Cardiac muscle cell (in vitro differentiated cells and primary cell): ENCODE results near the gene ADGRB2. TPM values are rescaled to one million over a fixed set of nuclear protein-coding genes. Genes with fewer than 3 reads are reported as not detected.

Experiments used
- DNase-seq, 2 donors: peaks; one replicate each; pipeline versions ENCODE4 v3.0.0 to v3.0.0-alpha.2; 2010 to 2017; ENCODE audit warnings: low read depth in 1 of 2, low spot score in 1 of 2
- H3K27ac ChIP-seq: fragments of 200-600 bp; sonication (generic); 2 replicates; pipeline ENCODE4 v1.5.1; 2016
- H3K27me3 ChIP-seq: fragments of 200-600 bp; sonication (generic); 2 replicates; pipeline ENCODE4 v1.6.0; 2016; ENCODE audit warnings: control low read depth
- H3K36me3 ChIP-seq: fragments of 200-600 bp; sonication (generic); 2 replicates; pipeline ENCODE4 v1.5.1; 2016; ENCODE audit warnings: control low read depth
- H3K4me1 ChIP-seq: fragments of 200-600 bp; sonication (generic); 2 replicates; pipeline ENCODE4 v1.8.1; 2017; ENCODE audit warnings: low read depth, mild to moderate bottlenecking, mixed run types
- H3K4me3 ChIP-seq: fragments of 200-600 bp; sonication (generic); 2 replicates; pipeline ENCODE4 v1.5.1; 2016; ENCODE audit warnings: mild to moderate bottlenecking
- H3K9me3 ChIP-seq: fragments of 200-600 bp; sonication (generic); 2 replicates; pipeline ENCODE4 v1.5.1; 2017; ENCODE audit warnings: low read depth, mild to moderate bottlenecking, control low read depth
- CTCF ChIP-seq: IDR thresholded peaks from 2 replicates; pipeline ENCODE4 v1.5.1; 2012; ENCODE audit warnings: low read depth, mild to moderate bottlenecking, low read length
- polyA plus RNA-seq: library from polyadenylated mRNA; unstranded; fragments of >200 nt; fragmentation: Nextera tagmentation; extraction: Ambion mirVana; gene quantifications from 2 replicates; pipeline ENCODE4 v1.2.1, GENCODE V29; 2016
- total RNA-seq: library from RNA; depleted of rRNA; stranded (reverse); fragments of >200 nt; gene quantifications from 2 replicates; pipeline ENCODE4 v1.2.3, GENCODE V29; 2016

The ADGRB2 gene
- total and polyA plus RNA-seq, 2 experiments from 2014 or later, result 95.0 to 309 TPM

- Histone ChIP-seq H3K9me3 (no peaks in the 10 kb centered on the region), H3K27ac (no peak overlapping the region), H3K4me1 (peaks cover 17% of the 10 kb centered on the region), H3K36me3 (no peaks in the 10 kb centered on the region), H3K4me3 (no peak overlapping the region), H3K27me3 (no peaks in the 10 kb centered on the region)
- no peak for TF ChIP-seq CTCF
- no peak for DNase-seq
These were observed 22.4 kb upstream of the ADGRB2 start for GRCh38 chr1:31786366-31787060.

GRCh38 chr1:31785947-31786290 lies 21.8 kb upstream of the ADGRB2 start:
- no peak for DNase-seq
- Histone ChIP-seq H3K4me1 (peaks cover 23% of the 10 kb centered on the region), H3K36me3 (no peaks in the 10 kb centered on the region), H3K27ac (no peak overlapping the region), H3K9me3 (no peaks in the 10 kb centered on the region), H3K27me3 (no peaks in the 10 kb centered on the region), H3K4me3 (no peak overlapping the region)
- TF ChIP-seq CTCF, result no peak

DNA sequence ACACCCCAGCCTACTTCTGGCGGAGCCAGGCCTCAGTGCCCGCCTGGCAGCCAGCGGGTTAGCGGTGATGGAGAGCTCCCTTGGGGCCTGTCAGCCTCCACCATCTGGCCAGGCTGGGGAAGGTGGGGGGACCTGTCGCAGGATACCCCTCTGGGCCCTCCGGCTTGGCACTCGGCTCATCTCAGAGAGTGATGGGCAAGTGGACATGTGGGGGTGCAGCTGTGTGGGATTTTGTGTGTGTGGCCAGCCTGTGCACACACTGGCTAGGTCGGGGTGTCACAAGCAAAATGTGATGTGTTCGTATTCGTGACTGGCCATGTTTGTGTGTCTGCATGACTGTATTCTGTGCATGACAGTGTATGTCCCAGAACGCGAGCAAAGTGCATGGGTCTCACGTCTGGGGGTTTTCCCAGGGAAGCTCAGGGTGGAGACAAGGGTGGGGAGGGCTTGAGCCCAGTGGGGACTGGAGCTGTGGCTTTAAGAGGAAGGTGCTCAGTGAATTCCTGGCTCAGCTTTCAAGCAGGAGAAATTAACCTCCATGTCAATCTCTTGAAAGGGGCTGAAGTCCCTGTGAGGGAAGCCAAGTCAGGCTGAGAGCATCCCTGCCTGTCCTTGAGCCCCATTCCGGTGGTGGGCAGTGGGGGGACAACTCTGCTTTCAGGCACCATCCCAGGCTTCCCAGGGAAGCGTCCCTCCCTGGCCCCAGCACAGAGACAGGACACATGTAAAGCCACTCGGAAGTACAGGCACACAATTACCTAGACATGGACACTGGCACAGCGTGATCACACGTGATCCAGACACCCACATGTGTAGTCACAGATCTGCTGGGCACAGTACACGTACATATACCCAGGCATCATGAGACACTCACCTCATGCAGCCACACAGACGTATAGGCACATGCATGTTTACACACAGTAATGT lies 21.1 kb upstream of the ADGRB2 start:
- H3K4me3 ChIP-seq, result no peak overlapping the region
- H3K27ac ChIP-seq, result no peak overlapping the region
- no peaks in the 10 kb centered on the region for H3K9me3 ChIP-seq
- no peaks in the 10 kb centered on the region for H3K36me3 ChIP-seq
- no peak for TF ChIP-seq CTCF
- H3K27me3 ChIP-seq, result no peaks in the 10 kb centered on the region
- H3K4me1 ChIP-seq, result peaks cover 25% of the 10 kb centered on the region
- no peak for DNase-seq

GRCh38 chr1:31784356-31785019 lies 20.3 kb upstream of the ADGRB2 start:
- H3K27me3 ChIP-seq, result no peaks in the 10 kb centered on the region
- no peak overlapping the region for H3K4me3 ChIP-seq
- H3K36me3 ChIP-seq, result no peaks in the 10 kb centered on the region
- peaks cover 30% of the 10 kb centered on the region for H3K4me1 ChIP-seq
- H3K9me3 ChIP-seq, result no peaks in the 10 kb centered on the region
- no peak for DNase-seq
- no peak for TF ChIP-seq CTCF
- H3K27ac ChIP-seq, result no peak overlapping the region

DNA sequence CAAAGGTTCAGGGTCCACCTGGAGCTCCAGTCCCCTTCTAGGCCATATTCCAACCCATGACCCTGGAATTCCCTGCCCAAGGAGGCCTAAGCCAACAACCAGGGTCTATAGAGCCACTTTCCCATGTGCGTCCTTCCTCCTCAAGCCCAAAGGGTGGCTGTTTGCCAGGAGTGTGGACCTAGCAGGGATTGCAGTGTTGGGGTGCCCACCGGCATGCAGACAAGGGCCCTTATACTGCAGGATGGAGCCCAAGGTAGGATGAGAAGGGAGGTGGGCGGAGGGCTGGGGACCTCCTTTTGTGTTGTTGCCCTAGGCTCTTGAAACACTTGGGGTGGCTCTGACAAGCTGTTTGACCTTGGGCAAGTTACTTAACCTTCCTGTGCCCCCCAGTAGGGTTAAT lies 19.7 kb upstream of the ADGRB2 start:
- no peak for TF ChIP-seq CTCF
- no peak for DNase-seq
- H3K27ac ChIP-seq, result no peak overlapping the region
- H3K9me3 ChIP-seq, result no peaks in the 10 kb centered on the region
- H3K27me3 ChIP-seq, result no peaks in the 10 kb centered on the region
- peaks cover 30% of the 10 kb centered on the region for H3K4me1 ChIP-seq
- H3K4me3 ChIP-seq, result no peak overlapping the region
- H3K36me3 ChIP-seq, result no peaks in the 10 kb centered on the region
